Measurements from ENCODE around the gene ADORA2A. TPM values are rescaled to one million over a fixed set of nuclear protein-coding genes. Genes with fewer than 3 reads are reported as not detected.

ADORA2A gene
- total RNA-seq, 1 donor from 2014 or later, result under 0.01 TPM

DNA sequence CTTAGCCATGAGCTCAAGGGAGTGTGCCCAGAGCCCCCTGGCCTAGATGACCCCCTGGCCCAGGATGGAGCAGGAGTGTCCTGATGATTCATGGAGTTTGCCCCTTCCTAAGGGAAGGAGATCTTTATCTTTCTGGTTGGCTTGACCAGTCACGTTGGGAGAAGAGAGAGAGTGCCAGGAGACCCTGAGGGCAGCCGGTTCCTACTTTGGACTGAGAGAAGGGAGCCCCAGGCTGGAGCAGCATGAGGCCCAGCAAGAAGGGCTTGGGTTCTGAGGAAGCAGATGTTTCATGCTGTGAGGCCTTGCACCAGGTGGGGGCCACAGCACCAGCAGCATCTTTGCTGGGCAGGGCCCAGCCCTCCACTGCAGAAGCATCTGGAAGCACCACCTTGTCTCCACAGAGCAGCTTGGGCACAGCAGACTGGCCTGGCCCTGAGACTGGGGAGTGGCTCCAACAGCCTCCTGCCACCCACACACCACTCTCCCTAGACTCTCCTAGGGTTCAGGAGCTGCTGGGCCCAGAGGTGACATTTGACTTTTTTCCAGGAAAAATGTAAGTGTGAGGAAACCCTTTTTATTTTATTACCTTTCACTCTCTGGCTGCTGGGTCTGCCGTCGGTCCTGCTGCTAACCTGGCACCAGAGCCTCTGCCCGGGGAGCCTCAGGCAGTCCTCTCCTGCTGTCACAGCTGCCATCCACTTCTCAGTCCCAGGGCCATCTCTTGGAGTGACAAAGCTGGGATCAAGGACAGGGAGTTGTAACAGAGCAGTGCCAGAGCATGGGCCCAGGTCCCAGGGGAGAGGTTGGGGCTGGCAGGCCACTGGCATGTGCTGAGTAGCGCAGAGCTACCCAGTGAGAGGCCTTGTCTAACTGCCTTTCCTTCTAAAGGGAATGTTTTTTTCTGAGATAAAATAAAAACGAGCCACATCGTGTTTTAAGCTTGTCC lies 14.3 kb downstream of the ADORA2A start:
- DNase-seq (ENCODE audit: low read depth) (no peak), FAIRE-seq (no peak)
- Histone ChIP-seq H3K4me3 (ENCODE audit: low read depth, low read length) (no peak overlapping the region), H3K36me3 (ENCODE audit: control insufficient read depth, insufficient read depth, low read length) (no peaks in the 10 kb centered on the region), H3K27me3 (ENCODE audit: control insufficient read depth, insufficient read depth, low read length) (peaks cover 7% of the 10 kb centered on the region)
- TF ChIP-seq, protein P1, sequence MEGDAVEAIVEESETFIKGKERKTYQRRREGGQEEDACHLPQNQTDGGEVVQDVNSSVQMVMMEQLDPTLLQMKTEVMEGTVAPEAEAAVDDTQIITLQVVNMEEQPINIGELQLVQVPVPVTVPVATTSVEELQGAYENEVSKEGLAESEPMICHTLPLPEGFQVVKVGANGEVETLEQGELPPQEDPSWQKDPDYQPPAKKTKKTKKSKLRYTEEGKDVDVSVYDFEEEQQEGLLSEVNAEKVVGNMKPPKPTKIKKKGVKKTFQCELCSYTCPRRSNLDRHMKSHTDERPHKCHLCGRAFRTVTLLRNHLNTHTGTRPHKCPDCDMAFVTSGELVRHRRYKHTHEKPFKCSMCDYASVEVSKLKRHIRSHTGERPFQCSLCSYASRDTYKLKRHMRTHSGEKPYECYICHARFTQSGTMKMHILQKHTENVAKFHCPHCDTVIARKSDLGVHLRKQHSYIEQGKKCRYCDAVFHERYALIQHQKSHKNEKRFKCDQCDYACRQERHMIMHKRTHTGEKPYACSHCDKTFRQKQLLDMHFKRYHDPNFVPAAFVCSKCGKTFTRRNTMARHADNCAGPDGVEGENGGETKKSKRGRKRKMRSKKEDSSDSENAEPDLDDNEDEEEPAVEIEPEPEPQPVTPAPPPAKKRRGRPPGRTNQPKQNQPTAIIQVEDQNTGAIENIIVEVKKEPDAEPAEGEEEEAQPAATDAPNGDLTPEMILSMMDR (IDR thresholded peaks at IDR 0.05; ENCODE audit: insufficient read depth, low read length, severe bottlenecking), result no peak

DNA sequence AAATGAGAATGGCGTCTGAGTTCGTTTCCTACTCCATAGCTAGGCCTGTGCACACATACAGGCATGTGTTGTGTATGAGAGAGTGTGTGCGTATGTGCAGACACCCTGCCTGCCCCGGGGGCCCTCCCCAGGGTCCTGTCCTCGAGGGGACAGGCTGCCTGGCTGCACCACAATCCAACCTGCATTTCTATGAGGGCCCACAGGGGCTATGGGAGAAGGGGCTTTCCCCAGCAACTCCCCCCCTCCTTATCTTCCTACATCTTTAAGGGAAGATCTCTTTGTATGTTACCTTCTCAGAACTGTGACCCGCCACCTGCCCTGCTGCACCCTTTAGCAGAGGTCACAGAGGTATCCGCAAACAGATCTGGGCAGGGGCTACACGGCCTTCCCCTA lies 14.9 kb downstream of the ADORA2A start:
- Histone ChIP-seq H3K4me3 (ENCODE audit: low read depth, low read length) (no peak overlapping the region), H3K36me3 (ENCODE audit: control insufficient read depth, insufficient read depth, low read length) (no peaks in the 10 kb centered on the region), H3K27me3 (ENCODE audit: control insufficient read depth, insufficient read depth, low read length) (peaks cover 7% of the 10 kb centered on the region)
- FAIRE-seq (no peak), DNase-seq (ENCODE audit: low read depth) (no peak)
- TF ChIP-seq, protein P1 (IDR thresholded peaks at IDR 0.05; ENCODE audit: insufficient read depth, low read length, severe bottlenecking), result no peak

DNA sequence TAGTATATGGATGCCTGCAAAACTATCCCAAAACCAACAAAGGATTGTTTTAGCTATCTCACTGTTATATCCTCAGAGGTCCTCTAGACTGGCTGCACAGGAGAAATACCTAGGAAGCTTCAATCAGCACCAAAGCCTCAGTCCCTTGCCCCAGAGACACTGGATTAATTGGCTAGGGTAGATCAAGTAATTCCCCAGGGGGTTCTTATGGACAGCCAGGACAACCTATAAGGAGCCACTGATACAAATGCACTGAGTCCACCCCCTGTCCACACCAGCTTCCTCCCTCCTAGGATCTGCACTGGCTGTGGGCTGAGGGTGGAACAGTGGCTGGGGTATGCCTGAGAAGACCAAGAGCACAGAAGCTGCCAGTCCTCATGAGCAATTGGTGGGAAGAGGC lies 16.3 kb downstream of the ADORA2A start:
- no peak overlapping the region for H3K4me3 ChIP-seq (ENCODE audit: low read depth, low read length)
- FAIRE-seq (no peak), DNase-seq (ENCODE audit: low read depth) (no peak)
- peaks cover 7% of the 10 kb centered on the region for H3K27me3 ChIP-seq (ENCODE audit: control insufficient read depth, insufficient read depth, low read length)
- no peaks in the 10 kb centered on the region for H3K36me3 ChIP-seq (ENCODE audit: control insufficient read depth, insufficient read depth, low read length)
- TF ChIP-seq, protein P1 (IDR thresholded peaks at IDR 0.05; ENCODE audit: insufficient read depth, low read length, severe bottlenecking), result no peak

DNA sequence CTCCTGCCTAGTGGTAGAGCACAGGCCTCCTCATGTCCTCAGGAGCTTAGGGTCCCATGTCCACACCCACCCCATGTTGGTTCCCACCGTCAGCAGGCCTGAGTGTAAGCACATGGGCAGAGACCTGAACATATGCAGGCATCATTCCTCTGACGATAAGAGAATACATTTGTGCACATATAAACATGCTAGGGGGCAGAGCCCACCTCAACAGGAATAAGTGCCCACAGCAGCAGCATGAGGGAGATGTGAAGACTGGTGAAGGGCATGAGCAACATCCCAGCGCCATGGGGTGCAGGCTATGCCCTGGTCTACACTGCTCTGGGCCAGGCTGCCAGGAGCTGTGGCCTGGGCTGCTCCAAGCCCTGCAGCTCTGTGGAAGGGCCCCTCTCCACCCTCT lies 16.9 kb downstream of the ADORA2A start:
- DNase-seq (ENCODE audit: low read depth), result no peak
- TF ChIP-seq, protein P1 (IDR thresholded peaks at IDR 0.05; ENCODE audit: insufficient read depth, low read length, severe bottlenecking), result no peak
- FAIRE-seq, result no peak
- Histone ChIP-seq H3K4me3 (ENCODE audit: low read depth, low read length) (no peak overlapping the region), H3K27me3 (ENCODE audit: control insufficient read depth, insufficient read depth, low read length) (peaks cover 7% of the 10 kb centered on the region), H3K36me3 (ENCODE audit: control insufficient read depth, insufficient read depth, low read length) (no peaks in the 10 kb centered on the region)

DNA sequence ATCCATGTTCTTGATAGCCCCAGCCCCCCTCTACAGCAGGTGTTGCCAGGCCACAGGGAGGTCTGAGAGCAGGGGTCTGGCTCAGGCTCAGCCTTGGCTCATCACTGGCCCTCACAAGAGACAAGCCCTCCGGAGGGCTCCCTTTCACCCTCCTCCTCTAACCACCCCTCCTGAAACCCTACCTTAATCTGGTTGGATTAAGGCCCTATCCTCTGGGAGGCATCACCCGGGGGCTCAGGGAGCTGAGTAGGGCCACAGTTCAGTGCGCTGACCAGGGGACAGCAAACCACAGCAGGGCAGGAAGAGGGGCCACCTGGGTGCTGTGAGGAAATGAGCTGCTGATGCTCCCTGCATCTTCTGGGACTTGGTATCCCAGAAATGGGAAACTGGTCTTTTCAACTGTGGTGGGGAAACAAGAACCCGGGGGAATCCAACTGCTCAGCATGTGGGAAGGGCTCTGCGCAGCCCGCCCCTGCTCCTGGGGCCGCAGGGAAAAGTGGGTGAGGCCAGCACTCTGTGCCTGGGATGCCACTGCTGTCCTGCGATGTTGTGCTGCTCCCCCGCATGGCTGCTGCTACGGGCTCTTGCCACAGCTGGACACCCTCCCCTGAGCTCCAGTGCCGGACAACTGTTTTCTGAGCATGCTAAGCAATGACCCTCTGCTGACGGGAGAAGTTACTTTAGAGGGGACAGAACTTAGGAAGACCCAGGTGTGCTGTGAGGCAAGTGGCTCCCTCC lies 17.5 kb downstream of the ADORA2A start:
- DNase-seq (ENCODE audit: low read depth), result no peak
- TF ChIP-seq, protein P1 (IDR thresholded peaks at IDR 0.05; ENCODE audit: insufficient read depth, low read length, severe bottlenecking), result no peak
- peaks cover 7% of the 10 kb centered on the region for H3K27me3 ChIP-seq (ENCODE audit: control insufficient read depth, insufficient read depth, low read length)
- no peak overlapping the region for H3K4me3 ChIP-seq (ENCODE audit: low read depth, low read length)
- H3K36me3 ChIP-seq (ENCODE audit: control insufficient read depth, insufficient read depth, low read length), result no peaks in the 10 kb centered on the region
- no peak for FAIRE-seq

Data from bronchial epithelial cell (primary cell).